Daoy (cell line): ENCODE results near the gene SGSM1. TPM values are rescaled to one million over a fixed set of nuclear protein-coding genes. Genes with fewer than 3 reads are reported as not detected.

Experiments
- DNase-seq: peaks from one replicate; pipeline ENCODE4 v3.0.0-alpha.2; 2015; ENCODE audit warnings: low read depth
- total RNA-seq: library from RNA; depleted of rRNA; stranded (reverse); fragments of >200 nt; shearing (Covaris generic); gene quantifications from 2 replicates; pipeline ENCODE4 v1.2.3, GENCODE V29; 2014; rRNA removed

Gene SGSM1
- total RNA-seq, 1 experiment from 2014 or later, result not detected

GRCh38 chr22:24976442-24977218 is 170.6 kb downstream of the SGSM1 start:
- no peak for DNase-seq

Other genes with a start within 250 kb of the SGSM1 start
- gene LRRC75B, start 213.1 kb upstream of the SGSM1 start, total RNA-seq, result 1.3 and 2.3 TPM in 2 replicates
- 8.7 and 15.2 TPM in 2 replicates for gene GGT1, start 203.0 kb upstream of the SGSM1 start, total RNA-seq
- gene PIWIL3, start 31.5 kb upstream of the SGSM1 start, total RNA-seq, result not detected in 2 replicates
- not detected in 2 replicates for gene LHFPL7, start 140.5 kb downstream of the SGSM1 start, total RNA-seq
- gene KIAA1671, start 146.5 kb downstream of the SGSM1 start, total RNA-seq, result 3.1 and 5.5 TPM in 2 replicates